ENCODE results near the gene CHP1. TPM values are rescaled to one million over a fixed set of nuclear protein-coding genes. Genes with fewer than 3 reads are reported as not detected.

The CHP1 gene
- total RNA-seq, 1 experiment from 2014 or later, result 97.7 TPM

GRCh38 chr15:41238100-41238499 lies 7.0 kb downstream of the CHP1 start:
- DNase-seq, result no peak
- no peaks in the 10 kb centered on the region for H3K9me3 ChIP-seq (ENCODE audit: control insufficient read depth, low read depth, low read length)
- H4K8ac ChIP-seq (replicated peaks; ENCODE audit: insufficient read length, low read depth, low read length), result no peak overlapping the region
- Mint-ChIP-seq H3K27me3 (ENCODE audit: low read depth) (no peaks in the 10 kb centered on the region), H3K4me3 (no peak overlapping the region), H3K27ac (peak overlapping the region in 1 of 3 experiments; percentile 73; a peak in 4 of 7 replicates), H3K36me3 (ENCODE audit: insufficient read depth in 1 of 3, low read depth in 3 of 3) (no peaks in the 10 kb centered on the region; a peak in 2 of 7 replicates), H3K4me1 (peaks cover 5% of the 10 kb centered on the region in 2 experiments; a peak in 3 of 4 replicates), H3K9me3 (no peaks in the 10 kb centered on the region)
- no peak overlapping the region for H2BK15ac ChIP-seq (ENCODE audit: low read depth, low read length)
- H2BK5ac ChIP-seq (ENCODE audit: insufficient read length, low read length), result no peak overlapping the region
- no peak overlapping the region for H3K56ac ChIP-seq (ENCODE audit: insufficient read length, low read depth, low read length)
- no peak overlapping the region for H3K4me2 ChIP-seq (ENCODE audit: insufficient read depth, insufficient read length, low read length)
- no CpG with 5 or more reads among the region's 5 CpGs for WGBS (ENCODE audit: extremely low coverage, insufficient read length, low lambda C conversion rate)
- H3K27ac ChIP-seq (ENCODE audit: insufficient read length, low read depth, low read length), result no peak overlapping the region
- no peak overlapping the region for H2BK12ac ChIP-seq (ENCODE audit: insufficient read length, low read depth, low read length)
- no peak overlapping the region for H3K4ac ChIP-seq (ENCODE audit: low read depth, low read length)
- H3K79me1 ChIP-seq (ENCODE audit: insufficient read depth, low read depth, low read length, poor library complexity, severe bottlenecking), result no peaks in the 10 kb centered on the region
- H4K20me1 ChIP-seq (ENCODE audit: control insufficient read depth, insufficient read depth, insufficient read length), result no peaks in the 10 kb centered on the region
- no peak overlapping the region for H2AK5ac ChIP-seq (ENCODE audit: insufficient read length, low read length)
- no peaks in the 10 kb centered on the region for H3K79me2 ChIP-seq (ENCODE audit: insufficient read depth, low read length)
- H3K18ac ChIP-seq (ENCODE audit: insufficient read length, low read depth, low read length), result no peak overlapping the region
- no peak overlapping the region for H4K91ac ChIP-seq (ENCODE audit: insufficient read length, low read depth, low read length)
- H3K27me3 ChIP-seq (ENCODE audit: insufficient read depth, low read length), result no peaks in the 10 kb centered on the region
- no peak for TF ChIP-seq CTCF (conservative IDR thresholded peaks at IDR 0.05)
- no peak overlapping the region for H2BK20ac ChIP-seq (ENCODE audit: low read depth, low read length, poor library complexity, severe bottlenecking)
- no peak overlapping the region for H3K14ac ChIP-seq (ENCODE audit: insufficient read depth, low read length)
- no peaks in the 10 kb centered on the region for H3K23me2 ChIP-seq (ENCODE audit: insufficient read length, low read depth, low read length, poor library complexity, severe bottlenecking)
- no peak overlapping the region for H3T11ph ChIP-seq (ENCODE audit: low read length)
- H4K5ac ChIP-seq (ENCODE audit: insufficient read length, low read depth, low read length), result no peak overlapping the region
- H2AFZ ChIP-seq (ENCODE audit: low read length), result no peak overlapping the region
- H3K4me1 ChIP-seq (ENCODE audit: insufficient read depth, low read length), result no peaks in the 10 kb centered on the region
- H2BK120ac ChIP-seq (ENCODE audit: low read depth, low read length, poor library complexity, severe bottlenecking), result no peak overlapping the region
- no peak overlapping the region for H3K9ac ChIP-seq (ENCODE audit: extremely low read depth, insufficient read length, low read length)
- no peak overlapping the region for H3K23ac ChIP-seq (ENCODE audit: insufficient read length, low read depth, low read length)
